H1 (cell line): ENCODE data around the gene TBC1D3B. TPM values are rescaled to one million over a fixed set of nuclear protein-coding genes. Genes with fewer than 3 reads are reported as not detected.
A peak's percentile ranks its signal among the peaks of the same experiment; 100 is the strongest.
"Not testable (repeated sequence)": the region's sequence is repeated elsewhere in the genome, so short reads cannot be mapped to it uniquely, and the experiment has no call there.

Experiments used
- CTCF ChIA-PET: fragments of 300-600 bp; sonication (Branson Sonifier 250); formaldehyde crosslinking; loops from one replicate; lab custom pipeline; 2021; ENCODE audit not compliant: partially characterized antibody; lab: Charles Lee
- POLR2A ChIA-PET: fragments of 300-600 bp; sonication (Branson Sonifier 250); formaldehyde crosslinking; loops from one replicate; lab custom pipeline; 2021; ENCODE audit warnings: inconsistent platforms; ENCODE audit not compliant: partially characterized antibody; lab: Charles Lee
- DNase-seq, 2 experiments: peaks; one replicate each; pipeline versions ENCODE4 v3.0.0 to v3.0.0-alpha.2; 2010 to 2022; ENCODE audit warnings: low spot score in 2 of 2, low read depth in 1 of 2, mixed read lengths in 1 of 2
- FAIRE-seq: peaks from 2 replicates; lab custom pipeline; 2011; peaks lifted over from hg19 to GRCh38; lab: Jason Lieb, UNC
- H2AFZ ChIP-seq: 2 replicates; pipeline ENCODE4 v1.8.1; 2012; ENCODE audit warnings: low read length, inconsistent platforms
- H2AK5ac ChIP-seq: 2 replicates; pipeline ENCODE4 v1.6.1; 2013; ENCODE audit warnings: low read depth, low read length
- H2BK120ac ChIP-seq: replicated peaks from 2 replicates; pipeline ENCODE3; 2013; ENCODE audit warnings: low read depth, low read length, inconsistent platforms
- H2BK12ac ChIP-seq: 2 replicates; pipeline ENCODE4 v1.6.1; 2013; ENCODE audit warnings: low read depth, low read length
- H2BK15ac ChIP-seq: 2 replicates; pipeline ENCODE4 v1.6.1; 2013; ENCODE audit warnings: low read length
- H2BK20ac ChIP-seq: 2 replicates; pipeline ENCODE4 v1.6.1; 2013; ENCODE audit warnings: low read length
- H2BK5ac ChIP-seq: 2 replicates; pipeline ENCODE4 v1.6.1; 2013; ENCODE audit warnings: low read depth, low read length
- H3K14ac ChIP-seq: 2 replicates; pipeline ENCODE4 v1.6.1; 2013; ENCODE audit warnings: inconsistent platforms; ENCODE audit not compliant: insufficient read length
- H3K18ac ChIP-seq: 2 replicates; pipeline ENCODE4 v1.6.1; 2013; ENCODE audit warnings: low read length; ENCODE audit errors: extremely low read depth
- H3K23ac ChIP-seq: 2 replicates; pipeline ENCODE4 v1.6.1; 2013; ENCODE audit warnings: inconsistent platforms; ENCODE audit not compliant: insufficient read length
- H3K23me2 ChIP-seq: 2 replicates; pipeline ENCODE4 v1.6.1; 2013; ENCODE audit warnings: low read depth, low read length
- H3K27ac ChIP-seq: 2 replicates; pipeline ENCODE4 v1.6.1; 2011; ENCODE audit warnings: low read depth, low read length, inconsistent platforms
- H3K27me3 ChIP-seq, 4 experiments: replicated peaks in 1 of 4; 1 replicate in 1 of 4; 2 replicates in 3 of 4; pipeline versions ENCODE4 v1.6.1 to v1.8.1; 2011 to 2013; ENCODE audit warnings: low read length in 3 of 4, mild to moderate bottlenecking in 3 of 4, inconsistent platforms in 2 of 4, mixed read lengths in 2 of 4, moderate library complexity in 1 of 4; ENCODE audit not compliant: control insufficient read depth in 3 of 4, insufficient read depth in 3 of 4; ENCODE audit errors: extremely low read depth in 1 of 4
- H3K36me3 ChIP-seq, 4 experiments: 2 replicates each; pipeline versions ENCODE4 v1.6.1 to v1.8.1; 2011 to 2013; ENCODE audit warnings: mild to moderate bottlenecking in 4 of 4, low read length in 3 of 4, moderate library complexity in 2 of 4, control low read depth in 1 of 4, inconsistent platforms in 1 of 4; ENCODE audit not compliant: insufficient read depth in 4 of 4, control insufficient read depth in 2 of 4
- H3K4ac ChIP-seq: replicated peaks from 2 replicates; pipeline ENCODE3; 2013; ENCODE audit warnings: low read length, low read depth, mixed read lengths, inconsistent platforms; ENCODE audit not compliant: insufficient read length
- H3K4me1 ChIP-seq, 4 experiments: replicated peaks in 1 of 4; 1 replicate in 1 of 4; 2 replicates in 3 of 4; pipeline versions ENCODE4 v1.6.1 to v1.8.1; 2011 to 2013; ENCODE audit warnings: low read length in 3 of 4, inconsistent platforms in 2 of 4, mixed read lengths in 1 of 4; ENCODE audit not compliant: insufficient read depth in 4 of 4, control insufficient read depth in 3 of 4
- H3K4me2 ChIP-seq, 2 experiments: 2 replicates each; pipeline versions ENCODE4 v1.6.1 to v1.8.1; 2011 to 2013; ENCODE audit warnings: low read depth in 2 of 2, low read length in 2 of 2, control low read depth in 1 of 2, inconsistent platforms in 1 of 2, mild to moderate bottlenecking in 1 of 2; ENCODE audit not compliant: insufficient read depth in 1 of 2
- H3K4me3 ChIP-seq, 4 experiments: fragments of 200-600, 300-600 bp in 1 of 4; sonication (generic), shearing (Covaris generic), sonication (Bioruptor Twin) in 1 of 4; 2 replicates each; pipeline versions ENCODE4 v1.5.1 to v1.8.1; 2011 to 2016; ENCODE audit warnings: low read length in 4 of 4, low read depth in 3 of 4, control low read depth in 2 of 4, inconsistent platforms in 2 of 4, mild to moderate bottlenecking in 2 of 4, mixed read lengths in 1 of 4, moderate library complexity in 1 of 4; ENCODE audit not compliant: insufficient read depth in 2 of 4; ENCODE audit errors: extremely low read depth in 1 of 4
- H3K56ac ChIP-seq: replicated peaks from 2 replicates; pipeline ENCODE3; 2013; ENCODE audit warnings: low read depth, mild to moderate bottlenecking, mixed read lengths, low read length, inconsistent platforms; ENCODE audit not compliant: insufficient read length
- H3K79me1 ChIP-seq: 2 replicates; pipeline ENCODE4 v1.6.1; 2013; ENCODE audit warnings: low read depth, low read length, control low read depth
- H3K79me2 ChIP-seq, 2 experiments: 2 replicates each; pipeline versions ENCODE4 v1.6.1 to v1.8.1; 2012 to 2013; ENCODE audit warnings: low read length in 2 of 2, mild to moderate bottlenecking in 2 of 2, inconsistent platforms in 1 of 2; ENCODE audit not compliant: insufficient read depth in 2 of 2, control insufficient read depth in 1 of 2
- H3K9ac ChIP-seq, 4 experiments: replicated peaks in 1 of 4; 1 replicate in 1 of 4; 2 replicates in 3 of 4; pipeline versions ENCODE4 v1.6.1 to v1.8.1; 2011 to 2013; ENCODE audit warnings: low read depth in 3 of 4, low read length in 3 of 4, control low read depth in 2 of 4, mild to moderate bottlenecking in 2 of 4, moderate library complexity in 2 of 4, inconsistent platforms in 1 of 4; ENCODE audit errors: extremely low read depth in 1 of 4
- H3K9me3 ChIP-seq, 2 experiments: 2 replicates each; pipeline versions ENCODE4 v1.6.1 to v1.8.1; 2012 to 2013; ENCODE audit warnings: mild to moderate bottlenecking in 2 of 2, moderate library complexity in 2 of 2, control low read depth in 1 of 2, inconsistent platforms in 1 of 2, low read depth in 1 of 2, low read length in 1 of 2, mixed read lengths in 1 of 2; ENCODE audit not compliant: insufficient read depth in 2 of 2
- H4K20me1 ChIP-seq, 2 experiments: replicated peaks in 1 of 2; 2 replicates each; pipeline versions ENCODE3 to v1.8.1; 2011 to 2013; ENCODE audit warnings: inconsistent platforms in 2 of 2, low read length in 2 of 2, mild to moderate bottlenecking in 1 of 2; ENCODE audit not compliant: insufficient read depth in 2 of 2, control insufficient read depth in 1 of 2
- H4K5ac ChIP-seq: 2 replicates; pipeline ENCODE4 v1.6.1; 2013; ENCODE audit warnings: low read length, low read depth, mixed read lengths, inconsistent platforms; ENCODE audit not compliant: insufficient read length
- H4K8ac ChIP-seq: 2 replicates; pipeline ENCODE4 v1.8.0; 2013; ENCODE audit warnings: mild to moderate bottlenecking, moderate library complexity, low read length, inconsistent platforms; ENCODE audit not compliant: insufficient read depth; ENCODE audit errors: extremely low read depth
- H4K91ac ChIP-seq: replicated peaks from 2 replicates; pipeline ENCODE3; 2013; ENCODE audit warnings: low read length, mixed read lengths, inconsistent platforms; ENCODE audit not compliant: insufficient read length
- WGBS, 2 experiments: shearing (Covaris generic) in 1 of 2; methylation state at CpG; one replicate each; pipeline versions ENCODE4 v1.1.6 to v1.1.7; 2013 to 2015; ENCODE audit warnings: low lambda C conversion rate in 2 of 2, mixed read lengths in 2 of 2, inconsistent platforms in 1 of 2, low coverage in 1 of 2, missing lambda C conversion rate in 1 of 2; ENCODE audit not compliant: insufficient replicate concordance in 2 of 2, insufficient coverage in 1 of 2, insufficient read length in 1 of 2; ENCODE audit errors: extremely low coverage in 1 of 2, missing lambda C conversion rate in 1 of 2; 5-methylcytosine and 5-hydroxymethylcytosine counted together
- polyA plus RNA-seq, 7 experiments: library from polyadenylated mRNA; depleted of rRNA in 3 of 7; stranded (reverse) in 5 of 7; unstranded in 2 of 7; fragments of >200 nt in 5 of 7; fragments of 200-250 nt in 2 of 7; gene quantifications; 1 replicate in 5 of 7; 2 replicates in 1 of 7; 4 replicates in 1 of 7; pipeline versions ENCODE4 v1.2.1 to v1.2.3, GENCODE V29; 2011 to 2013; ENCODE audit warnings: missing spikeins in 2 of 7, mixed read lengths in 2 of 7
- total RNA-seq: library from RNA; stranded (reverse); fragmentation: NEBNext Ultra II Directional; extraction: Animal tissue kit (Norgen Biotek cat#: 25700); gene quantifications from 2 replicates; pipeline ENCODE4 v1.2.1, GENCODE V29; 2021

The TBC1D3B gene
- total and polyA plus RNA-seq, 2 of the 8 experiments (the other 6 are each of a cell fraction or from before 2014, with no cell fraction given), result 0.54 to 6.2 TPM

- not testable (repeated sequence) for H3K4ac ChIP-seq, H3K9me3 ChIP-seq, H3K23me2 ChIP-seq, H2AK5ac ChIP-seq, H2BK15ac ChIP-seq, H3K36me3 ChIP-seq, H3K4me3 ChIP-seq, H3K14ac ChIP-seq, H2BK12ac ChIP-seq, H4K8ac ChIP-seq, H2BK20ac ChIP-seq, H3K79me2 ChIP-seq, H4K20me1 ChIP-seq, H3K27me3 ChIP-seq, H3K18ac ChIP-seq, H3K9ac ChIP-seq, H3K4me2 ChIP-seq, H3K79me1 ChIP-seq, H3K23ac ChIP-seq, DNase-seq, H3K27ac ChIP-seq, FAIRE-seq, H4K91ac ChIP-seq, H4K5ac ChIP-seq, H3K56ac ChIP-seq, H2BK120ac ChIP-seq, H2BK5ac ChIP-seq, H3K4me1 ChIP-seq
- ChIA-PET CTCF (interaction anchor here (1.0 to 1.9 kb wide), 5 partner anchors 8 to 288 kb away, joined by 3 to 13 read pairs (median 4); no protein-coding TSS in a partner anchor), POLR2A (interaction anchor here (1.1 kb wide), 1 partner anchor 12 kb away, joined by 3 read pairs; no protein-coding TSS in a partner anchor)
- 91% methylated on average over 10 of the region's 10 CpGs; no CpG with 5 or more reads in 1 of the 2 experiments for WGBS, 2 experiments
- 0 out of 2 replicates have a peak overlapping the region, but pooled peaks have one; percentile 0 for H2AFZ ChIP-seq
Measured at GRCh38 chr17:36194832-36195433, 18.5 kb upstream of the TBC1D3B start.
